Neural progenitor cell (in vitro differentiated cells): ENCODE results near the gene ROR2. TPM values are rescaled to one million over a fixed set of nuclear protein-coding genes. Genes with fewer than 3 reads are reported as not detected.

ENCODE experiments used
- DNase-seq: peaks from one replicate; pipeline ENCODE4 v3.0.0-alpha.2; 2016; ENCODE audit warnings: low spot score
- H2AFZ ChIP-seq: fragments of 200-600 bp; sonication (generic); replicated peaks from 2 replicates; pipeline ENCODE4 v1.6.1; 2016; ENCODE audit warnings: antibody characterized with exemption
- H3F3A ChIP-seq: fragments of 200-600 bp; sonication (generic); 2 replicates; pipeline ENCODE4 v1.6.1; 2016; ENCODE audit warnings: antibody characterized with exemption, low read depth
- H3K27ac ChIP-seq: fragments of 200-600 bp; sonication (generic); 2 replicates; pipeline ENCODE4 v1.5.1; 2016; ENCODE audit warnings: mild to moderate bottlenecking
- H3K27me3 ChIP-seq: fragments of 200-600 bp; sonication (generic); 2 replicates; pipeline ENCODE4 v1.6.1; 2016; ENCODE audit warnings: mild to moderate bottlenecking, moderate library complexity
- H3K36me3 ChIP-seq: fragments of 200-600 bp; sonication (generic); 2 replicates; pipeline ENCODE4 v1.5.1; 2016
- H3K4me1 ChIP-seq: fragments of 200-600 bp; sonication (generic); 2 replicates; pipeline ENCODE4 v1.6.1; 2016; ENCODE audit warnings: mixed run types
- H3K4me2 ChIP-seq: fragments of 200-600 bp; sonication (generic); 2 replicates; pipeline ENCODE4 v1.6.1; 2016
- H3K4me3 ChIP-seq: fragments of 200-600 bp; sonication (generic); 2 replicates; pipeline ENCODE4 v1.5.1; 2016
- H3K79me2 ChIP-seq: fragments of 200-600 bp; sonication (generic); 2 replicates; pipeline ENCODE4 v1.6.1; 2016; ENCODE audit warnings: low read depth
- H3K9ac ChIP-seq: fragments of 200-600 bp; sonication (generic); 2 replicates; pipeline ENCODE4 v1.6.1; 2016
- H3K9me3 ChIP-seq: fragments of 200-600 bp; sonication (generic); 2 replicates; pipeline ENCODE4 v1.5.1; 2016; ENCODE audit warnings: low read depth
- H4K20me1 ChIP-seq: fragments of 200-600 bp; sonication (generic); 2 replicates; pipeline ENCODE4 v1.6.1; 2016; ENCODE audit warnings: low read depth
- H3K27ac Mint-ChIP-seq: 3 replicates; pipeline ENCODE4 v1.8.0; 2021; ENCODE audit warnings: mixed read lengths
- H3K27me3 Mint-ChIP-seq: 2 replicates; pipeline ENCODE4 v1.8.0; 2022; ENCODE audit warnings: low read depth, mild to moderate bottlenecking, inconsistent platforms, moderate library complexity, mixed read lengths; ENCODE audit not compliant: insufficient read depth
- H3K36me3 Mint-ChIP-seq: 3 replicates; pipeline ENCODE4 v1.8.0; 2021; ENCODE audit warnings: mixed read lengths
- H3K4me1 Mint-ChIP-seq: 3 replicates; pipeline ENCODE4 v1.8.0; 2021; ENCODE audit warnings: mixed read lengths
- H3K4me3 Mint-ChIP-seq: 3 replicates; pipeline ENCODE4 v1.8.0; 2021; ENCODE audit warnings: mild to moderate bottlenecking, moderate library complexity, mixed read lengths
- H3K9me3 Mint-ChIP-seq: 3 replicates; pipeline ENCODE4 v1.8.0; 2020; ENCODE audit warnings: mixed read lengths
- EZH2 ChIP-seq: fragments of 200-600 bp; sonication (generic); IDR thresholded peaks from 2 replicates; pipeline ENCODE4 v1.6.1; 2017; ENCODE audit warnings: antibody characterized with exemption, mild to moderate bottlenecking, moderate library complexity
- EZH2phosphoT487 ChIP-seq: fragments of 200-600 bp; sonication (generic); IDR thresholded peaks from 2 replicates; pipeline ENCODE4 v1.6.1; 2017; ENCODE audit warnings: antibody characterized with exemption
- total RNA-seq: library from RNA; depleted of rRNA; stranded (reverse); fragments of >200 nt; gene quantifications from 2 replicates; pipeline ENCODE4 v1.2.3, GENCODE V29; 2015; ENCODE audit warnings: low replicate concordance
- TF ChIP-seq, protein P1 (sequence below): fragments of 200-600 bp; sonication (generic); IDR thresholded peaks from 2 replicates; pipeline ENCODE4 v1.5.1; 2017; ENCODE audit warnings: antibody characterized with exemption, mild to moderate bottlenecking

ROR2 gene
- total RNA-seq, 1 donor from 2014 or later: 20.1 TPM

DNA sequence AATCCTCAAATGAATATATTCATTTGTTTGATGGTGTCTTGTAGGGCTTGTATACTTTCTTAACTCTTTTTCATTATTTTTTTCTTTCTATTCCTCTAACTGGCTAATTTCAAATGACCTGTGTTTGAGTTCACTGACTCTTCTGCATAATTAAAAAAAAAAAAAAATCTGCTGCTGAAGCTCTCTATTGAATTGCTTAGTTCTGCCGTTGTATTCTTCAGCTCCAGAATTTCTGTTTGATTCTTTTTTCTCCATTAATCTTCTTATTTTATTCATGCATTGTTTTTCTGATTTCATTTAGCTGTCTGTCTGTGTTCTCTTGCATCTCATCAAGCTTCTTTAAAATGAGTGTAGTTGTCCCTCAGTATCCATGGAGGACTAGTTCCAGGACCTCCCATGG is 244.6 kb downstream of the ROR2 start:
- no peaks in the 10 kb centered on the region for H3K27me3 ChIP-seq
- no peaks in the 10 kb centered on the region for H4K20me1 ChIP-seq
- Mint-ChIP-seq H3K36me3 (peaks cover 2% of the 10 kb centered on the region), H3K4me3 (no peak overlapping the region), H3K27ac (no peak overlapping the region), H3K9me3 (peaks cover 39% of the 10 kb centered on the region), H3K27me3 (peaks cover 5% of the 10 kb centered on the region), H3K4me1 (no peaks in the 10 kb centered on the region)
- no peaks in the 10 kb centered on the region for H3K4me1 ChIP-seq
- H3F3A ChIP-seq: no peaks in the 10 kb centered on the region
- H3K9me3 ChIP-seq: peaks cover 4% of the 10 kb centered on the region
- TF ChIP-seq, protein P1, sequence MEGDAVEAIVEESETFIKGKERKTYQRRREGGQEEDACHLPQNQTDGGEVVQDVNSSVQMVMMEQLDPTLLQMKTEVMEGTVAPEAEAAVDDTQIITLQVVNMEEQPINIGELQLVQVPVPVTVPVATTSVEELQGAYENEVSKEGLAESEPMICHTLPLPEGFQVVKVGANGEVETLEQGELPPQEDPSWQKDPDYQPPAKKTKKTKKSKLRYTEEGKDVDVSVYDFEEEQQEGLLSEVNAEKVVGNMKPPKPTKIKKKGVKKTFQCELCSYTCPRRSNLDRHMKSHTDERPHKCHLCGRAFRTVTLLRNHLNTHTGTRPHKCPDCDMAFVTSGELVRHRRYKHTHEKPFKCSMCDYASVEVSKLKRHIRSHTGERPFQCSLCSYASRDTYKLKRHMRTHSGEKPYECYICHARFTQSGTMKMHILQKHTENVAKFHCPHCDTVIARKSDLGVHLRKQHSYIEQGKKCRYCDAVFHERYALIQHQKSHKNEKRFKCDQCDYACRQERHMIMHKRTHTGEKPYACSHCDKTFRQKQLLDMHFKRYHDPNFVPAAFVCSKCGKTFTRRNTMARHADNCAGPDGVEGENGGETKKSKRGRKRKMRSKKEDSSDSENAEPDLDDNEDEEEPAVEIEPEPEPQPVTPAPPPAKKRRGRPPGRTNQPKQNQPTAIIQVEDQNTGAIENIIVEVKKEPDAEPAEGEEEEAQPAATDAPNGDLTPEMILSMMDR: no peak
- TF ChIP-seq EZH2: no peak
- no peak for TF ChIP-seq EZH2phosphoT487
- no peak overlapping the region for H3K27ac ChIP-seq
- H3K36me3 ChIP-seq: no peaks in the 10 kb centered on the region
- H3K9ac ChIP-seq: no peak overlapping the region
- no peak for DNase-seq
- H2AFZ ChIP-seq: no peak overlapping the region
- no peak overlapping the region for H3K4me2 ChIP-seq
- H3K4me3 ChIP-seq: no peak overlapping the region
- no peaks in the 10 kb centered on the region for H3K79me2 ChIP-seq

DNA sequence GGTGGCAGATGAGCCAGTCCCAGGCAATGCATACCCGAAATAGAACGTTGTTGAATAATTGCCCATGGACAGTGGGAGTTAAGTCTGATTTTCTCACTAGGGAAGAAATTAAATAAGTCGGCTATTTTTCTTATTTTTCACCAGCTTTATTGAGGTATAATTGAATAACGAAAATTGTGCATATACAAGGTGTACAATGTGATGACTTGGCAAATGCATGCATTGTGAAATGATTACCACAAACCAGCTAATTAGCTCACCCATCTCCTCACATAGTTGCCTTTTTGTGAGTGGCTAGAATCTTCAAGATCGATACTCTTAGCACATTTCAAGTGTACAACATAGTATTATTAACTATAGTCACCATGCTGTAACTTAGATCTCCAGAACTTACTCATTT is 249.6 kb downstream of the ROR2 start:
- Histone ChIP-seq H3K36me3 (no peaks in the 10 kb centered on the region), H3F3A (no peaks in the 10 kb centered on the region), H3K4me2 (no peak overlapping the region), H3K79me2 (no peaks in the 10 kb centered on the region), H3K9ac (no peak overlapping the region), H3K4me1 (no peaks in the 10 kb centered on the region), H2AFZ (no peak overlapping the region), H3K9me3 (no peaks in the 10 kb centered on the region), H4K20me1 (no peaks in the 10 kb centered on the region), H3K27ac (no peak overlapping the region), H3K4me3 (no peak overlapping the region), H3K27me3 (no peaks in the 10 kb centered on the region)
- TF ChIP-seq EZH2phosphoT487 (no peak), EZH2 (no peak)
- TF ChIP-seq, protein P1: no peak
- peaks cover 23% of the 10 kb centered on the region for H3K9me3 Mint-ChIP-seq
- H3K4me3 Mint-ChIP-seq: no peak overlapping the region
- peaks cover 2% of the 10 kb centered on the region for H3K36me3 Mint-ChIP-seq
- DNase-seq: no peak
- H3K27me3 Mint-ChIP-seq: peaks cover 5% of the 10 kb centered on the region
- H3K27ac Mint-ChIP-seq: no peak overlapping the region
- H3K4me1 Mint-ChIP-seq: no peaks in the 10 kb centered on the region

DNA sequence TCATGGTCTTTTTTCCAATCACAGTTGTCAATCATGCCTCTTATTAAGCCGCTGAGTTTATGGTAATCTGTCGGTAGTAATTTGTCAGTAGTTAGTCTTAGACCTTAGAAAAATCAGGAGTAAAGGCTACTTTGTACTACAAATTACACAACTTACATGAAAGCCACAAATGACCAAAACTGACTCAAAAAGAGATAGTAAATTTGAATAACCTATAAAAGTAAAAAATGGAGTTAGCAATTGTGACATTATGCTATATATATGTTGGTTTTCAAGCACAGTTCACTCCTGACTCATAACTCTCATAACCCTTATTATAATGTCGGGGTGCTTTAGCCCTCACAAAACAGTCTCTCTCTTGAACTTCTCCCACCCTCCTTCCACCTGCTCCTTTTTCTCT is 251.8 kb downstream of the ROR2 start:
- Mint-ChIP-seq H3K4me1 (peaks cover 4% of the 10 kb centered on the region), H3K4me3 (no peak overlapping the region), H3K36me3 (no peaks in the 10 kb centered on the region), H3K27ac (no peak overlapping the region), H3K9me3 (peaks cover 8% of the 10 kb centered on the region), H3K27me3 (peaks cover 3% of the 10 kb centered on the region)
- Histone ChIP-seq H3K9ac (no peak overlapping the region), H3K4me3 (no peak overlapping the region), H3K36me3 (no peaks in the 10 kb centered on the region), H3K4me1 (peaks cover 4% of the 10 kb centered on the region), H3K79me2 (no peaks in the 10 kb centered on the region), H3F3A (peaks cover 2% of the 10 kb centered on the region), H3K9me3 (no peaks in the 10 kb centered on the region), H3K4me2 (no peak overlapping the region), H2AFZ (no peak overlapping the region), H3K27me3 (no peaks in the 10 kb centered on the region), H3K27ac (no peak overlapping the region), H4K20me1 (no peaks in the 10 kb centered on the region)
- TF ChIP-seq, protein P1: no peak
- TF ChIP-seq EZH2: no peak
- DNase-seq: no peak

DNA sequence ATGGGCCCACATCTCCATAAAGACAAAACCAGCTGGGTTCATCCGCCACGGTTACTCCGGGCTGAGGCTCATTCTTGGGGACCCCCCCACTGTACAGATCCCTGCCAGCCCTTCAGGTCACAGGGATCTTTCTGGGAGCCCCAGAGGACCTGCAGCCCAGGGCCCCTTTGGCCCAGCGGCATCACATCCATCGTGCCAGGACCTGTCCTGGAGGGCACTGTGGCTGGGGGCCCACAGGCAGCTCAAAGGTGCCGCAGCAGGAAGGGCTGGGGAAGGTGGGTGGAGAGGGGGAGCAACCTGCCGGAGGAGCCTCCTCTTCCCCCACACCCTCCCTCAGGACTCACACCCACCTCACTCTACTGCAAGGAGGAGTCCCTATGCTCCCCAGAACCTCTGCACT is 252.8 kb downstream of the ROR2 start:
- no peaks in the 10 kb centered on the region for H4K20me1 ChIP-seq
- no peak overlapping the region for H3K27ac ChIP-seq
- H3K9ac ChIP-seq: no peak overlapping the region
- H3K27me3 Mint-ChIP-seq: peaks cover 3% of the 10 kb centered on the region
- peaks cover 10% of the 10 kb centered on the region for H3K4me1 ChIP-seq
- no peak overlapping the region for H3K4me2 ChIP-seq
- H3K4me3 ChIP-seq: no peak overlapping the region
- H3K9me3 Mint-ChIP-seq: peaks cover under 1% of the 10 kb centered on the region
- no peak for DNase-seq
- H3K36me3 ChIP-seq: no peaks in the 10 kb centered on the region
- H3K79me2 ChIP-seq: no peaks in the 10 kb centered on the region
- no peaks in the 10 kb centered on the region for H3K27me3 ChIP-seq
- peaks cover 6% of the 10 kb centered on the region for H3K4me1 Mint-ChIP-seq
- H3F3A ChIP-seq: peaks cover 7% of the 10 kb centered on the region
- H2AFZ ChIP-seq: no peak overlapping the region
- no peaks in the 10 kb centered on the region for H3K9me3 ChIP-seq
- no peak overlapping the region for H3K27ac Mint-ChIP-seq
- no peak overlapping the region for H3K4me3 Mint-ChIP-seq
- H3K36me3 Mint-ChIP-seq: no peaks in the 10 kb centered on the region
- TF ChIP-seq EZH2 (no peak), EZH2phosphoT487 (no peak)
- TF ChIP-seq, protein P1: no peak
